Astrocyte of the spinal cord (primary cell): Measurements from ENCODE around the gene P4HTM.

Experiments used
- DNase-seq: peaks from one replicate; pipeline ENCODE4 v3.0.0; 2011; ENCODE audit warnings: low read depth, low spot score
- H3K4me3 ChIP-seq: 2 replicates; pipeline ENCODE4 v1.5.1; 2011; ENCODE audit warnings: low read depth, mild to moderate bottlenecking, low read length, moderate library complexity
- in situ Hi-C: cut with HindIII; loops from 2 replicates; pipeline ENCODE4 v1.10.0; 2017; ENCODE audit warnings: low sequenced_read_pairs
- TF ChIP-seq, protein P1 (sequence below): IDR thresholded peaks from 2 replicates; pipeline ENCODE4 v1.5.1; 2012; ENCODE audit warnings: low read depth, mild to moderate bottlenecking, low read length, inconsistent platforms

P4HTM gene

DNA sequence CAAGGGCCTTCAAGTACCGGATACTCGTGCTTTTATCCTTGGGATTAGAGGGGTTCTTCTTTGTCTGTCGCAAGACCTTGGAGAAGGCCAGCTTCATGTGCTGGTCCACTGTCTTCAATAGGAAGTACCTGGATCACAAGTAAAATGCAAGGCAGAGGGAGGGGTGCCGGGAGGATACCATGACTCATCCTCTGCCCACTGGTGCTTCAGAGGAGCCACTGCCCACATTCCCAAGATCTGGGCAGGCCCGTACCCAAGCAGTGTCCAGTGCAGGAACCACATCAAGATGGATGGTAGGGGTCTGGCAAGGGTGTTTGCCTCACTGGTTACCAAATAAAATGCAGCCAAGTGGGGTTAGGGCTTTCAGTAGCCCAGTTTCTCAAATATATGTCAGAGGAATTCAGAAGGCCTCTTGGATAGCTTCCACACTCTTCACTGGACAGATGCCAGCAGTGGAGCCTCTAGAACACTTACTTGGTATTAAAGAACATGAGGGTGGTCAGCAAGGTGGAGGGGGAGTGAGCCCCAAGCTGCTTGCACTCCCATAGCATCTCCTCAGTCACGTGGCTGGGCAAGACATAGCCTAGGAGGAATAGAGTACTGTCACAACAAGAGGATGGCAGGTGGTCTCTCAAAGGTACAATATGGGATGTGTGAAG, 42.7 kb downstream of the P4HTM start:
- in situ Hi-C loops = no loop called here
- no peak overlapping the region for H3K4me3 ChIP-seq
- DNase-seq = no peak
- TF ChIP-seq, protein P1, sequence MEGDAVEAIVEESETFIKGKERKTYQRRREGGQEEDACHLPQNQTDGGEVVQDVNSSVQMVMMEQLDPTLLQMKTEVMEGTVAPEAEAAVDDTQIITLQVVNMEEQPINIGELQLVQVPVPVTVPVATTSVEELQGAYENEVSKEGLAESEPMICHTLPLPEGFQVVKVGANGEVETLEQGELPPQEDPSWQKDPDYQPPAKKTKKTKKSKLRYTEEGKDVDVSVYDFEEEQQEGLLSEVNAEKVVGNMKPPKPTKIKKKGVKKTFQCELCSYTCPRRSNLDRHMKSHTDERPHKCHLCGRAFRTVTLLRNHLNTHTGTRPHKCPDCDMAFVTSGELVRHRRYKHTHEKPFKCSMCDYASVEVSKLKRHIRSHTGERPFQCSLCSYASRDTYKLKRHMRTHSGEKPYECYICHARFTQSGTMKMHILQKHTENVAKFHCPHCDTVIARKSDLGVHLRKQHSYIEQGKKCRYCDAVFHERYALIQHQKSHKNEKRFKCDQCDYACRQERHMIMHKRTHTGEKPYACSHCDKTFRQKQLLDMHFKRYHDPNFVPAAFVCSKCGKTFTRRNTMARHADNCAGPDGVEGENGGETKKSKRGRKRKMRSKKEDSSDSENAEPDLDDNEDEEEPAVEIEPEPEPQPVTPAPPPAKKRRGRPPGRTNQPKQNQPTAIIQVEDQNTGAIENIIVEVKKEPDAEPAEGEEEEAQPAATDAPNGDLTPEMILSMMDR = no peak

DNA sequence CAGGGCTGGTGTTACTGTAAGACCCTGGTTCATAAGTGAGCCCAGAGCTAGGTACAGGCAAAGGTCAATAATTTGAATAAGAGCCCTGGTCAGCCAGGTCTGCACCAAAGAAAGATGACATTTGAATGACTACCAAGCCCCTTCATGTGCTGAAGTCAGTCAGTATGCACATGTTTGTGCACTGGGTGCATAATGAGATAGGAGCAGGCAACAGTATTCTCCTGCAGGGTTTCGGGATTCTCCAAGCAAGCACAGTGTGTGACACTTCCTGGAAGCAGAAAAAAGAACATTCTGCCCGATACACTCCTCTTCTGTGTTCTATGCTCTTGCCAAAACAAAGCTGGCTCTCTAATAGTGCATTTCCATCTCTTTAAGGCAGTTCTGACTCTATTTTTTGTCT, 44.6 kb downstream of the P4HTM start:
- in situ Hi-C loops = no loop called here
- DNase-seq = no peak
- TF ChIP-seq, protein P1 = no peak

DNA sequence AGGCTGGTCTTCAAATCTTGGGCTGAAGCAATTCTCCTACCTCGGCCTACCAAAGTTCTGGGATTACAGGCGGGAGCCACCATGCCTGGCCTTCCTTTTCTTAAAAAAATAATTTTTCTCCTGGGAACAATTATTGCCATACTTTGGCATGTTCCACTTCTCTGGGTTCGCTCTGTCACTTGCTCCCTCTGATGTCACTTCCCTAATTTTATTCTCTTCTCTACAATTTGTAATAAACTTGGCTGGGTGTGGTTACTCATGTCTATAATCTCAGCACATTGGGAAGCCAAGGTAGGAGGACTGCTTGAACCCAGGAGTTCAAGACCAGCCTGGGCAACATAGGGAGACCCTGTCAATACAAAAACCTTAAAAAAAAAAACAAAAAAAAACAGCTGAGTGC, 45.2 kb downstream of the P4HTM start:
- DNase-seq = no peak
- TF ChIP-seq, protein P1 = no peak
- in situ Hi-C loops = no loop called here
- no peak overlapping the region for H3K4me3 ChIP-seq

More for the DNA sequence above, 44.6 kb downstream of the P4HTM start:
- no peak overlapping the region for H3K4me3 ChIP-seq

DNA sequence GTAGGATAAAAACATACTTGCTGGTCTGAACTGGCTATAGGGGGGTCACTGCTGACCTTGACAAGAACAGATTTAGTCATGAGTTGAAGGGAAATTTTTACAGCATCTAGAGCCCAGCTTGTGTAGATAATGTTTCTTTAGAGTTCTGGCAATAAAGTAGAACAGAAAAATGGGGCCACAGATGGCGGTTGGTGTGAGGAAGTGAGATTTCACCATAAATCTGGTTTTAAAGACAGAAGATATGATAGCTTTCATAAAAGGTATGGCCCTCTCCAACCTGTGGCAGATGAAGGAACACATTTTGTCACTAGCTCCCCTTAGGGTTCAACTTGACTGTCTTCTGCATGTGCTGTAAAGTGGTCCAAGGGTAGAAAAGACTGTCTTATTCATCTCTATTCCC, 63.5 kb downstream of the P4HTM start:
- no peak overlapping the region for H3K4me3 ChIP-seq
- no peak for DNase-seq
- in situ Hi-C loops = no loop called here
- TF ChIP-seq, protein P1 = no peak

DNA sequence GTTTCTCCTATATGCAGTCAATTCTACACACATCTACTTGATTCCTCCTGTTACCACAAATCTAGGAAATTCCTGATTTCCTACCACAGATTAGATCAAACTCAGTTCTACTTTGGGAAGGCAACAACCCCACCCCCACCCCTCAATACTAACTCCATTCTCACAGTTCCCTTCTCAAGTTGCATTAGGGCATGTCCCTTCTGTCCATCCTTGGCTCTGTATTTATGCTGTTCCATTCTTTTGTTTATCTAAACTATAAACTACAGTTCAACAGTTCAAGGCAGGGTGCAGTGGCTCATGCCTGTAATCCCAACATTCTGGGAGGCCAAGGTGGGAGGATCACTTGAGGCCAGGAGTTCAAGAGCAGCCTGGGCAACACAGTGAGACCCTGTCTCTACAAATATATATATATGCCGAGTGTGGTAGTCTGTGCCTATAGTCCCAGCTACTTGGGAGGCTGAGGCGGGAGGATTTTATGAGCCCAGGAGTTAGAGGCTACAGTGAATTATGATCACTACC, 64.4 kb downstream of the P4HTM start:
- TF ChIP-seq, protein P1 = no peak
- no peak for DNase-seq
- in situ Hi-C loops = no loop called here
- no peak overlapping the region for H3K4me3 ChIP-seq
